IPS DF 6.9 (cell line): Measurements from ENCODE around the gene ITGA6.

ENCODE experiments used
- DNase-seq: peaks from one replicate; pipeline ENCODE4 v3.0.0-alpha.2; 2013; ENCODE audit warnings: low read depth, low spot score
- H3K27ac ChIP-seq: one replicate; pipeline ENCODE4 v1.5.1; 2013; ENCODE audit warnings: low read length, control low read depth
- H3K27me3 ChIP-seq: 2 replicates; pipeline ENCODE4 v1.6.1; 2013; ENCODE audit warnings: mild to moderate bottlenecking, low read length; ENCODE audit not compliant: control insufficient read depth, insufficient read depth
- H3K36me3 ChIP-seq: 2 replicates; pipeline ENCODE4 v1.6.1; 2013; ENCODE audit warnings: low read length; ENCODE audit not compliant: control insufficient read depth, insufficient read depth
- H3K4me1 ChIP-seq: 2 replicates; pipeline ENCODE4 v1.6.1; 2013; ENCODE audit warnings: low read length; ENCODE audit not compliant: control insufficient read depth, insufficient read depth
- H3K4me3 ChIP-seq: 2 replicates; pipeline ENCODE4 v1.5.1; 2013; ENCODE audit warnings: mild to moderate bottlenecking, low read length
- H3K9me3 ChIP-seq: 2 replicates; pipeline ENCODE4 v1.6.1; 2013; ENCODE audit warnings: low read length, inconsistent platforms; ENCODE audit not compliant: control insufficient read depth, insufficient read depth
- WGBS: extraction: QIAGEN DNeasy Blood & Tissue Kit; methylation state at CpG from one replicate; pipeline ENCODE4 v1.1.7; 2013; ENCODE audit warnings: mixed read lengths, missing lambda C conversion rate; ENCODE audit not compliant: insufficient read length, insufficient coverage; 5-methylcytosine and 5-hydroxymethylcytosine counted together

The ITGA6 gene

DNA sequence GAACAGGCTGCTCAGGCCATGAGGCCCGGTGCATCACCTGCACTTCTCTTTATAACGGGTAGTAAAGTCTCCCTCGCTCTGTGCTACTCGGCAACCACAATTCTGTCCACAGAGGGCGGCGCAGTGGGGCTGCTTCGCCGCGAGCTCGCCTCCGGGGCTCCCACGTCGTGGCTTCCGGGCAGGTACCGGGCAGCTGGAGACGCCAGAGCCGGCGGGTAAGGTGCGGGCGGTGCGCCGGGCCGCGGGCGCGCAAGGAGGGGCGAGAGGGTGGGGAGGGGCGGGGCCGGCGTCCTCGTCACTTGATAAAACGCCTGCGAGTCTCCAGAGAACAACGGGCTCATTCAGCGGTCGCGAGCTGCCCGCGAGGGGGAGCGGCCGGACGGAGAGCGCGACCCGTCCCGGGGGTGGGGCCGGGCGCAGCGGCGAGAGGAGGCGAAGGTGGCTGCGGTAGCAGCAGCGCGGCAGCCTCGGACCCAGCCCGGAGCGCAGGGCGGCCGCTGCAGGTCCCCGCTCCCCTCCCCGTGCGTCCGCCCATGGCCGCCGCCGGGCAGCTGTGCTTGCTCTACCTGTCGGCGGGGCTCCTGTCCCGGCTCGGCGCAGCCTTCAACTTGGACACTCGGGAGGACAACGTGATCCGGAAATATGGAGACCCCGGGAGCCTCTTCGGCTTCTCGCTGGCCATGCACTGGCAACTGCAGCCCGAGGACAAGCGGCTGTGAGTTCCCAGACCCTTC, at the start of gene ITGA6:
Gene ITGA6, plus strand, starts transcription at position 331 of the 734 bp plus-strand sequence.
- no peaks in the 10 kb centered on the region for H3K27me3 ChIP-seq
- no peaks in the 10 kb centered on the region for H3K9me3 ChIP-seq
- H3K4me1 ChIP-seq: peaks cover 6% of the 10 kb centered on the region
- DNase-seq: no peak
- WGBS: no CpG with 5 or more reads among the region's 79 CpGs
- no peak within 1 kb of the TSS for H3K27ac ChIP-seq
- H3K36me3 ChIP-seq: no peaks in the 10 kb centered on the region
- peak within 1 kb of the TSS; percentile 69 for H3K4me3 ChIP-seq

DNA sequence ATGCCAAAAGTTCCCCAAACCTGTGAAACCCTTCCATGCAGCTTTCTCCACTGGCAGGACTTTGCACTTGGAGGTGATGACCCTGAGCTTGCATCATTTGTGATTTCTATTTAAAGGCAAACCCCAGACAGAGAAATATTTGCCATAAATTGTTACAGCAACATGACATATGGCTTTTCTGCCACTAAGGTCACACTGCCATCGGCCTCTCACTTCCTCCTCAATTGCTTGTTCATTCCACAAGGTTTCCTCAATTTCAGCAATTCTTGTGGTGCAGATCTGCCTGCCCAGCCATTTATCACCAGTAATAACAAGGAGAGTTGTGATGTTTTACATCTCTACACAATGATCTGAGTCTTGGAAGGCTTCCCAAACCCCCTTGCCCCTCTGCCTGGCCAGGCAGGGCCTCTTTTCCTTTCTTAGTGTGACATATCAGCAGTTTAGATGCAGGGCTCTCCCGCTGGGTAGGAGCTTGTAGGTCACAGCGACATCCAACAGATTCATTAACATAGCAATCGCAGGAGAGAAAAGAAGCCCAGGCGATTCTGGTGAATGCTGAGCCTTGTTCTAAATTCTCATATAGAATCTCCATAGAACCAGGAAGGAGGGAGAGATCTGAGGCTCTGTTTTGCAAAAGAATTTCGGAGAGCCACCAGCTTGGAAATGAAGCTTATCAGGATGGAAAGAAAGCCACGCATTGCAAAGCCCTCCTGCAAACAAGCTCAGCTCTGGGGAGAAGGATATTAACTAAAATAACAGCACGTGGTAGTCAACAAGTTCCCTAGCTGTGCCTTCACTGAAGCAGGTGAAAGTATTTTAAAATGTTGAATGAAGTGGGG, 46.7 kb upstream of the ITGA6 start:
- Histone ChIP-seq H3K9me3 (no peaks in the 10 kb centered on the region), H3K4me3 (no peak overlapping the region), H3K27ac (peak overlapping the region; percentile 100), H3K4me1 (peaks cover 8% of the 10 kb centered on the region; the same call in 1 of the 2 replicates), H3K27me3 (no peaks in the 10 kb centered on the region), H3K36me3 (no peaks in the 10 kb centered on the region)
- DNase-seq: peak; percentile 92
- no CpG with 5 or more reads among the region's 8 CpGs for WGBS

DNA sequence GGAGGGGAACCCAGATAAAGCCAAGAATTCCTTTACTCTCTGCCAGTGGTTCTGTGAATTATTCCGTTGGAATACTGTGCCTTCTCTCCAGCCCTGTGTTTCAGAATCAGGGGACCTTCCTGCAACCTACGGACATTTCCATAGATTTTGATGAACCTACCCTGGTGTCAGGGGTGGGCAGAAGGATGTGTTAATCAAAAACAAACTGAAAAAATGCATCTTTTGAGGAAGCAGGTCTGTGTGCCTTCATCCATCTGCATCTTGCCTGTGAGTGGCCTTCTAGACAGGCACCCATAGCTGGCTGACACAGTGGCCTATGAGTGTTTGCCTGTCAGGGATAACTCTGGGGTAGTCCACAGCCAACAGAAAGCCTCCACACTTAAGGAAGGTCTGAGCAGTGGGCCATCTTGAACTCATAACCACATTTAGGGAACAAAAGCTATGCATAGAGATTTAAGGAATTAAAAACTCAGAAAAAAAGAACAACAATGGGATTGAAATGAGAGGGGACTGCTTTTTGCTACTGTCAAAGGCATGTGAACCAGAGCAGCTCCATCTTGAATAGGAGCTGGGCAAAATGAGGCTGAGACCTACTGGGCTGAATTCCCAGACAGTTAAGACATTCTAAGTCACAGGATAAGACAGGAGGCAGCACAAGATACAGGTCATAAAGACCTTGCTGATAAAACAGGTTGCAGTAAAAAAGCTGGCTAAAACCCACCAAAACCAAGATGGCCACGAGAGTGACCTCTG, 45.9 kb upstream of the ITGA6 start:
- Histone ChIP-seq H3K4me1 (peaks cover 8% of the 10 kb centered on the region; the same call in 1 of the 2 replicates), H3K27ac (peak overlapping the region; percentile 100), H3K36me3 (no peaks in the 10 kb centered on the region), H3K27me3 (no peaks in the 10 kb centered on the region), H3K4me3 (no peak overlapping the region), H3K9me3 (no peaks in the 10 kb centered on the region)
- no CpG with 5 or more reads among the region's 3 CpGs for WGBS
- DNase-seq: no peak

DNA sequence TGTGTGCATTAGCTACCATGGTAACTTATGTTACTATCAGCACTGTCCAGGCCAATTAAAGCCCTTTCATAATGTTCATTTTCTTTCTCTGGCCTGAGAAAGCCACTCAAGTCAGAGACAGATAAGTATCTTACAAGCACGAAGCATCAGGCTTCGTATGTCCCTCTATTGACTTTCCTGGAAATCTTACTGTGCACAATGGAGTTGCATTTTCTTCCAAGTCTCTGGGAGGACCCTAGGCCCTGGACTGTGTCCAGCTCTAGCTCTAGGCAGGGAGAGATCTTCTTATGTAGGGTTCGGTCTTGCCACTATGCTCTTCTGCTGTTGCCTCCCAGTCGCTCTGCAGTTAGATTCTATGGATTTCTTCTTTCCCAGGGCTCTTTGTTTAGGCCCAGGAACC, 40.0 kb upstream of the ITGA6 start:
- H3K27me3 ChIP-seq: no peaks in the 10 kb centered on the region
- DNase-seq: no peak
- no CpG with 5 or more reads among the region's 4 CpGs for WGBS
- H3K4me1 ChIP-seq: peaks cover 3% of the 10 kb centered on the region; the same call in 1 of the 2 replicates
- H3K9me3 ChIP-seq: no peaks in the 10 kb centered on the region
- no peak overlapping the region for H3K4me3 ChIP-seq
- no peak overlapping the region for H3K27ac ChIP-seq
- no peaks in the 10 kb centered on the region for H3K36me3 ChIP-seq

DNA sequence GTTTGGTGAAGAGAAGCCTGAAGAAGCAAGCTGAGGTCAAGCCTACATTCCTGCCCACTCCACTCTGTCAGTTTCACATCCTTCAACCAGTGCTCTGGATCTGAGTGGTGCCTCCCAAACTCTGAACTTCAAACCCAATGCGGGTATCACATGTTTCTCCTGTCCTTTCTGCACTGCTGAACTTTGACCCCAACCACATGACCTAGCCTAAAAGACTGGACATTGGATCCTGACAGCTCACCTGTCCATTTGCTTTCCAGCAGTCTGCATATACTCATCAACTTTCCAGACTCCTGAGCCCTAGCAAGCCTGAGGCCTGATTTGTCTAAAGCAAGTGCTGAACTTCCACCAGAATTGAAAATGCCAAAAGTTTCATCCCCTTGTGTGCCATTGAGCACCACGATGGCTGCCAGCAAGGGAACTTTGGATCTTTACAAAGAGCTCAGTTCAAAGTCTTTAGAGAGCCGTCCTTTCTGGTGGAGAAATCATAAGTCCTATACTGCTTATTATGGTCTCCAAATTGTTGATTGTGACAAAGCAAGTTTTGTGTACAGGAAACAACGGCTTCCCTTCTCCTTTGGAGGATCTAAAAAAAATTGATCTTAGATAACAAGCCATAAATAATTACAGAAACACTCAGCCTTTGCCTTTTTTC, 37.6 kb upstream of the ITGA6 start:
- WGBS: no CpG with 5 or more reads among the region's 4 CpGs
- no peak for DNase-seq
- no peak overlapping the region for H3K27ac ChIP-seq
- no peak overlapping the region for H3K4me3 ChIP-seq
- H3K9me3 ChIP-seq: no peaks in the 10 kb centered on the region
- H3K27me3 ChIP-seq: no peaks in the 10 kb centered on the region
- no peaks in the 10 kb centered on the region for H3K36me3 ChIP-seq
- 0 out of 2 replicates have a peak, but pooled peaks cover under 1% of the 10 kb centered on the region for H3K4me1 ChIP-seq

DNA sequence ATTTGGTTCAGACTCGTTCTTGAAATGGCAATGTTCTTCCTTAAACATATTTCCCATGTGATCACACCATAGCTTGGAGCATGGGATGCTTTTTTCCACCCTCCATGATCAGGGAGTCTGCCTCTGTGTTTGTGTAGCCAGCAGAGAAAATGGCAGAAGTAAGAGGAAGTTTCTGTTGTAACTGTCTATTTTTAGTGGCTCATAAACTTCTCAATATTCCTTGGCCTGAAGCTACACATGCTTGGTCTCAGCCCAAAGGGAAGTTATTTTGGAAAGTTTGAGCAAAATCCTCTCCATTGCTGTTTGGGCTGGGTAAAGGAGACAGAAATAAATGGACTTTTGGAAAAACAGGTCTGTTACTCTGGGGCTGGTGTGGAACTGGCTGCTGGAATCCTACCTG, 33.4 kb upstream of the ITGA6 start:
- Histone ChIP-seq H3K9me3 (no peaks in the 10 kb centered on the region), H3K27me3 (no peaks in the 10 kb centered on the region), H3K4me1 (no peaks in the 10 kb centered on the region), H3K4me3 (no peak overlapping the region), H3K36me3 (no peaks in the 10 kb centered on the region), H3K27ac (no peak overlapping the region)
- no peak for DNase-seq
- no CpG with 5 or more reads among the region's 1 CpG for WGBS

DNA sequence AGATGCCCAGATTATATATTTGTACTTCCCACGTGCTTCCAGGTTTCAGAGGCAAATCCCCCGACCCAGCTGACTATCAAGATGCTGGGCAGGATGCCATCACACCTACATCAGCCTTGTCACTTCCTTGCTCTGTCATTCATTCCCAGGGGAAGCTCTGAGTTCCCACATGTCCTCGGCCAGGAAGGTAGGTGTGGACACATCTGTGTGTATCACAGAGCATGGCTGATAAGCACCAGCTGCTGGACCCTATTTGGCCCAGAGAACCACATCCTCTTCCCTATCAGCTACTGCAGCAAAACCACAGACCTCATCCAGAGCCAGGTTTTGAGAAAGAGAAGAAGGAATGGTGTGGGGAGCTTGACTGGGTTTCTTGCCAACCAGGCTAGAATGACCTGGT, 31.9 kb upstream of the ITGA6 start:
- no peak overlapping the region for H3K4me3 ChIP-seq
- H3K36me3 ChIP-seq: no peaks in the 10 kb centered on the region
- no peaks in the 10 kb centered on the region for H3K9me3 ChIP-seq
- no CpG with 5 or more reads among the region's 3 CpGs for WGBS
- H3K27me3 ChIP-seq: no peaks in the 10 kb centered on the region
- no peak overlapping the region for H3K27ac ChIP-seq
- no peaks in the 10 kb centered on the region for H3K4me1 ChIP-seq
- no peak for DNase-seq

DNA sequence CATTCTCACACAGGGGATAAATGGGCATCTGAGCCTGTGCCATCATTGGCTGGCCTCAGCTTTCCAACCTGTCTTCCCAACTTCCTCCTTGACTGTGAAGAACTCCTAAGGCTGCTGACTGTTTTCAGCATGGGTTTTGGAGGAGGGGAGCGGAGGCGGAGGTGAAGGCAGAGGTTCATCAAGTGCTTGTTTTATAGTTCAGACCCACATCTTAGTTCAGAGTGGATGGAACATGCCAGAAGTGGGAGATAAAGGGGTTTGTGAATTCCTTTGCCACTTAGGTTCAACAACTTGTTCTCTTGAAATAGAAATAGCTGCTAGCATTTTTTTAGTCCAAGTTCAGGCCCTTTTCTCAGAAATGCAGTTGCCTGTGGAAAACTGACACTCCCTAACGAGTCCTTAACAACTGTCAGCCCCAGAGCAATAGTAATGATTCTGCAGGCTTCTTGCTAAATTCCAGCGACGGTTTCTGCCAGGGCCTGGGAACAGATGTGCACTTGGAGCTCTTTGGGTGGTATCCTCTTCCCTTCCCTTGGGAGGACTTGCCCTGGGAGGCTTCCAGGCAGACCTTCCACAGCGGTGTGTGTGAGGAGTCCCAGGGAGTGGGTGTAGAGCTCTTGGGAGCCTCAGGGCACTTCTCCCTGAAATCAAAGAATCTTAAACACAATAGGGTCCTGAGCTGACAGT, 30.1 kb upstream of the ITGA6 start:
- Histone ChIP-seq H3K27ac (no peak overlapping the region), H3K4me3 (no peak overlapping the region), H3K36me3 (no peaks in the 10 kb centered on the region), H3K9me3 (no peaks in the 10 kb centered on the region), H3K4me1 (no peaks in the 10 kb centered on the region), H3K27me3 (no peaks in the 10 kb centered on the region)
- WGBS: no CpG with 5 or more reads among the region's 6 CpGs
- no peak for DNase-seq

DNA sequence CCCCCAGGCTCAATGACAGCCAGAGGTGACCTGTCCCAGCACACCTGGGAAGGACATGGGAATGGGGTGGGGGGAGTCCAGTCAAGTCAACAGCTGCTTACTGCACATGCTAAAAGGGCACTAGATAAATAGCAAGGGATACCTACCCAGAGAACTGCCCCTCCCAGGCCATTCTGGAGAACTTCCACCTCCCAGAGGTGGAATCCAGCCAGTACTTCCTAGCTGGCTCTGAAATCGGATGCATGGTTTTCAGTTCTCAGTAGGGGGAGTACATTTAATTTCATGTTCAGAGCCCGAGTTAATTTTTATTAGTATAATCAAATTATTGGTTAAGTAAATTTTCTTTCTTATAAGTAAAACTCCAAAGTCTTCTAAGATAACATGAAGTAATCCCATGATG, 28.9 kb upstream of the ITGA6 start:
- Histone ChIP-seq H3K36me3 (no peaks in the 10 kb centered on the region), H3K4me1 (no peaks in the 10 kb centered on the region), H3K27me3 (no peaks in the 10 kb centered on the region), H3K9me3 (no peaks in the 10 kb centered on the region), H3K27ac (no peak overlapping the region), H3K4me3 (no peak overlapping the region)
- no CpG with 5 or more reads among the region's 2 CpGs for WGBS
- DNase-seq: no peak
